HCT116 (cell line): ENCODE measurements around the gene MBOAT1.

Experiments used
- POLR2A ChIP-seq: IDR thresholded peaks from 2 replicates; pipeline ENCODE4 v1.7.0; 2011; ENCODE audit warnings: borderline replicate concordance; ENCODE audit not compliant: insufficient read depth, insufficient read length; ENCODE audit errors: extremely low read depth
- ZFX ChIP-seq: fragments of 450-650 bp; IDR thresholded peaks from 2 replicates; pipeline ENCODE4 v1.6.1; 2017

DNA sequence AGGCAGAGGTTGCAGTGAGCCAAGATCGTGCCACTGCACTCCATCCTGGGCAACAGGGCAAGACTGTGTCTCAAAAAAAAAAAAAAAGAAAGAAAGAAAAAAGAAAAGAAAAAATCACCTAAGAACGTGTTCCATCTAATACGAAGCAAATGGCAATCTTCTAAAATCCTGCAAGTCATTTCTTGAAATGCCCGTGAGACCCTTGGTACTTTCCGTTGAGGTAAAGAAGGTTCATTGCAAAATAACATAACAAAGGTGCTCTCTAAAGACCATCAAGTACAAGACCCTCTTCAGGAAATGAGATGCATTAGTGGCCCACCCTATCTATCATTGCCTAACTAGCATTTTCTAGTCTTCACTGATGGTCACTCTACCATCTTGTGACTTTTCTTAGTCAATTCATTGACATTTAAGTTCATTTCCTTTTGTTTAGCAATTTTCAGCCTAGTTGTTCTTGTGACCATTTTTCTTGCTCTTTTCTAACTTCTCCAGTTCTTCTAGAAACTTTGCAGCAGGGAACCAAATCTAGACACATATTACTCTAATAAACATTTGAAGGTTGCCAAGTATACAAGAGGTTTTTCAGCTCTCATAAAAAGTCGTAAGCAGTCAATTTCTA lies 14.0 kb downstream of the MBOAT1 start:
- TF ChIP-seq ZFX = no peak
- TF ChIP-seq POLR2A = no peak
